H9 (cell line): ENCODE data around the gene TLE5. TPM values are rescaled to one million over a fixed set of nuclear protein-coding genes. Genes with fewer than 3 reads are reported as not detected.
A peak's percentile ranks its signal among the peaks of the same experiment; 100 is the strongest.

ENCODE experiments used
- DNase-seq: peaks from one replicate; pipeline ENCODE4 v3.0.0-alpha.2; 2017
- H2AFZ ChIP-seq: one replicate; pipeline ENCODE4 v1.6.1; 2013; ENCODE audit warnings: mild to moderate bottlenecking, low read length, control low read depth, moderate library complexity
- H2AK5ac ChIP-seq: 2 replicates; pipeline ENCODE4 v1.6.1; 2013; ENCODE audit warnings: low read length, control low read depth, mixed read lengths; ENCODE audit not compliant: insufficient read length
- H2BK120ac ChIP-seq: one replicate; pipeline ENCODE4 v1.6.1; 2013; ENCODE audit warnings: low read depth, mild to moderate bottlenecking, low read length, control low read depth, inconsistent platforms; ENCODE audit not compliant: poor library complexity, severe bottlenecking
- H2BK12ac ChIP-seq: 2 replicates; pipeline ENCODE4 v1.6.1; 2013; ENCODE audit warnings: low read length, control low read depth, mixed read lengths, low read depth; ENCODE audit not compliant: insufficient read length
- H2BK15ac ChIP-seq: 2 replicates; pipeline ENCODE4 v1.6.1; 2013; ENCODE audit warnings: low read depth, low read length, control low read depth
- H2BK20ac ChIP-seq: one replicate; pipeline ENCODE4 v1.6.1; 2013; ENCODE audit warnings: low read depth, mild to moderate bottlenecking, low read length, control low read depth, inconsistent platforms; ENCODE audit not compliant: poor library complexity, severe bottlenecking
- H2BK5ac ChIP-seq: 2 replicates; pipeline ENCODE4 v1.6.1; 2013; ENCODE audit warnings: low read length, control low read depth, mixed read lengths; ENCODE audit not compliant: insufficient read length
- H3K14ac ChIP-seq: 2 replicates; pipeline ENCODE4 v1.6.1; 2013; ENCODE audit warnings: low read length, control low read depth; ENCODE audit not compliant: insufficient read depth
- H3K18ac ChIP-seq: 2 replicates; pipeline ENCODE4 v1.6.1; 2013; ENCODE audit warnings: low read depth, mild to moderate bottlenecking, mixed read lengths, low read length, control low read depth; ENCODE audit not compliant: insufficient read length
- H3K23ac ChIP-seq: 2 replicates; pipeline ENCODE4 v1.6.1; 2013; ENCODE audit warnings: low read length, control low read depth, mixed read lengths, low read depth; ENCODE audit not compliant: insufficient read length
- H3K23me2 ChIP-seq: 2 replicates; pipeline ENCODE4 v1.6.1; 2013; ENCODE audit warnings: low read depth, mild to moderate bottlenecking, mixed read lengths, low read length, control low read depth; ENCODE audit not compliant: insufficient read length, poor library complexity, severe bottlenecking
- H3K27ac ChIP-seq: 2 replicates; pipeline ENCODE4 v1.5.1; 2013; ENCODE audit warnings: low read length, control low read depth, mixed read lengths, low read depth; ENCODE audit not compliant: insufficient read length
- H3K27me3 ChIP-seq: 2 replicates; pipeline ENCODE4 v1.6.1; 2013; ENCODE audit warnings: low read length, control low read depth, inconsistent platforms; ENCODE audit not compliant: insufficient read depth
- H3K4ac ChIP-seq: 2 replicates; pipeline ENCODE4 v1.6.1; 2013; ENCODE audit warnings: low read depth, mild to moderate bottlenecking, control low read depth, inconsistent platforms, low read length, moderate library complexity
- H3K4me1 ChIP-seq: 2 replicates; pipeline ENCODE4 v1.6.1; 2013; ENCODE audit warnings: low read length, control low read depth, inconsistent platforms; ENCODE audit not compliant: insufficient read depth
- H3K4me2 ChIP-seq: 2 replicates; pipeline ENCODE4 v1.6.1; 2013; ENCODE audit warnings: low read length, control low read depth, mixed read lengths; ENCODE audit not compliant: insufficient read length, insufficient read depth
- H3K56ac ChIP-seq: 2 replicates; pipeline ENCODE4 v1.6.1; 2013; ENCODE audit warnings: low read depth, mild to moderate bottlenecking, mixed read lengths, low read length, control low read depth; ENCODE audit not compliant: insufficient read length
- H3K79me1 ChIP-seq: 2 replicates; pipeline ENCODE4 v1.6.1; 2013; ENCODE audit warnings: low read depth, mild to moderate bottlenecking, moderate library complexity, low read length, control low read depth, inconsistent platforms; ENCODE audit not compliant: insufficient read depth, poor library complexity, severe bottlenecking
- H3K79me2 ChIP-seq: 2 replicates; pipeline ENCODE4 v1.6.1; 2013; ENCODE audit warnings: low read length, control low read depth, inconsistent platforms; ENCODE audit not compliant: insufficient read depth
- H3K9ac ChIP-seq: 2 replicates; pipeline ENCODE4 v1.6.1; 2013; ENCODE audit warnings: low read length, control low read depth, mixed read lengths; ENCODE audit not compliant: insufficient read length; ENCODE audit errors: extremely low read depth
- H3K9me3 ChIP-seq: one replicate; pipeline ENCODE4 v1.6.1; 2013; ENCODE audit warnings: low read depth, low read length, inconsistent platforms; ENCODE audit not compliant: control insufficient read depth
- H3T11ph ChIP-seq: one replicate; pipeline ENCODE4 v1.6.1; 2013; ENCODE audit warnings: mild to moderate bottlenecking, low read length, control low read depth, inconsistent platforms
- H4K20me1 ChIP-seq: one replicate; pipeline ENCODE4 v1.6.1; 2013; ENCODE audit not compliant: control insufficient read depth, insufficient read length, insufficient read depth
- H4K5ac ChIP-seq: 2 replicates; pipeline ENCODE4 v1.6.1; 2013; ENCODE audit warnings: low read depth, mild to moderate bottlenecking, mixed read lengths, low read length, control low read depth; ENCODE audit not compliant: insufficient read length
- H4K8ac ChIP-seq: replicated peaks from 2 replicates; pipeline ENCODE4 v1.6.1; 2013; ENCODE audit warnings: low read length, control low read depth, mixed read lengths, low read depth; ENCODE audit not compliant: insufficient read length
- H4K91ac ChIP-seq: 2 replicates; pipeline ENCODE4 v1.6.1; 2013; ENCODE audit warnings: low read depth, mild to moderate bottlenecking, moderate library complexity, mixed read lengths, low read length, control low read depth; ENCODE audit not compliant: insufficient read length
- H3K27ac Mint-ChIP-seq, 3 experiments: 2 replicates in 2 of 3; 3 replicates in 1 of 3; pipeline ENCODE4 v1.8.0; 2020 to 2021; ENCODE audit warnings: mixed read lengths in 3 of 3, mild to moderate bottlenecking in 1 of 3, moderate library complexity in 1 of 3
- H3K27me3 Mint-ChIP-seq: 2 replicates; pipeline ENCODE4 v1.8.0; 2021; ENCODE audit warnings: low read depth, mild to moderate bottlenecking, moderate library complexity, mixed read lengths
- H3K36me3 Mint-ChIP-seq, 3 experiments: 2 replicates in 2 of 3; 3 replicates in 1 of 3; pipeline ENCODE4 v1.8.0; 2020 to 2021; ENCODE audit warnings: low read depth in 3 of 3, mixed read lengths in 3 of 3; ENCODE audit not compliant: insufficient read depth in 1 of 3
- H3K4me1 Mint-ChIP-seq, 2 experiments: 2 replicates each; pipeline ENCODE4 v1.8.0; 2020; ENCODE audit warnings: mixed read lengths in 2 of 2
- H3K4me3 Mint-ChIP-seq, 2 experiments: 2 replicates in 1 of 2; 3 replicates in 1 of 2; pipeline ENCODE4 v1.8.0; 2020 to 2021; ENCODE audit warnings: mild to moderate bottlenecking in 2 of 2, mixed read lengths in 2 of 2, moderate library complexity in 1 of 2
- H3K9me3 Mint-ChIP-seq, 2 experiments: 2 replicates in 1 of 2; 3 replicates in 1 of 2; pipeline ENCODE4 v1.8.0; 2020; ENCODE audit warnings: mild to moderate bottlenecking in 2 of 2, mixed read lengths in 2 of 2, moderate library complexity in 1 of 2
- WGBS: extraction: QIAGEN DNeasy Blood & Tissue Kit; methylation state at CpG from one replicate; pipeline ENCODE4 v1.1.7; 2013; ENCODE audit warnings: missing lambda C conversion rate, low lambda C conversion rate, mixed read lengths; ENCODE audit not compliant: insufficient read length; ENCODE audit errors: extremely low coverage; 5-methylcytosine and 5-hydroxymethylcytosine counted together
- total RNA-seq: library from RNA; stranded (reverse); gene quantifications from 2 replicates; pipeline ENCODE4 v1.2.1, GENCODE V29; 2021
- TF ChIP-seq, protein P1 (sequence below): fragments of 200-600 bp; sonication (generic); conservative IDR thresholded peaks from 3 replicates; pipeline ENCODE4 v1.8.0; 2021; ENCODE audit warnings: antibody characterized with exemption, mild to moderate bottlenecking

Gene TLE5
- total RNA-seq, 1 experiment from 2014 or later, result 221 TPM

DNA sequence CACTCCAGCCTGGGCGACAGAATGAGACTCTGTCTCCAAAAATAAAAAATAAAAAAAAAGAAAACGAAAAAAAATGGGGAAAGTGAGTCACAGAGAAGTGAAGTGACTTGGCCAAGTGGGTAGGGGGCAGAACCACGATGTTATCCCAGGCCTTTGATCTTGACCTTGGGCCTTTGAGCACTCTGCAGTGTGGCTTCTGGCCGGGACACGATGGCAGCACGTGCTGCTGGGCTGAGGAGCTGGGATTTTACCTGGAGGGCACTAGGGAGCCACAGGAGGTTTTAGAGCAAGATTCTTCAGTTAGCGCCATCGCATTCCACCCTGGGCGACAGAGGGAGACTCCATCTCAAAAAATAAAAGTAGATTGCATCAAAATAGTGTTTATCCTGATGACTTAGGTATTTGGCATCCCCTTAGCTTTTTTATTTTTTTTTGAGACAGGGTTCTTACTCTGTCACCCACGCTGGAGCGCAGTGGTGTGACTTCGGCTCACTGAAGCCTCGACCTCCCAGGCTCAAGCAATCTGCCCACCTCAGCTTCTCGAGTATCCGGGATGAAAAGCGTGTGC is 4.3 kb upstream of the TLE5 start:
- Histone ChIP-seq H4K20me1 (no peaks in the 10 kb centered on the region), H3T11ph (no peak overlapping the region), H3K23ac (no peak overlapping the region), H3K23me2 (no peaks in the 10 kb centered on the region), H4K91ac (no peak overlapping the region), H3K79me2 (no peaks in the 10 kb centered on the region), H3K14ac (no peak overlapping the region), H3K27me3 (no peaks in the 10 kb centered on the region), H2BK12ac (no peak overlapping the region), H2AK5ac (no peak overlapping the region), H2BK120ac (no peak overlapping the region), H3K56ac (no peak overlapping the region), H3K4me2 (no peak overlapping the region), H3K4ac (no peak overlapping the region), H2BK5ac (no peak overlapping the region), H4K5ac (no peak overlapping the region), H3K27ac (no peak overlapping the region), H3K79me1 (no peaks in the 10 kb centered on the region), H4K8ac (no peak overlapping the region), H3K9me3 (no peaks in the 10 kb centered on the region), H2BK20ac (no peak overlapping the region), H2BK15ac (no peak overlapping the region), H2AFZ (no peak overlapping the region), H3K18ac (no peak overlapping the region), H3K9ac (no peak overlapping the region), H3K4me1 (no peaks in the 10 kb centered on the region)
- Mint-ChIP-seq H3K27me3 (peaks cover 3% of the 10 kb centered on the region), H3K36me3 (no peaks in the 10 kb centered on the region), H3K9me3 (no peaks in the 10 kb centered on the region), H3K4me3 (peak overlapping the region in 1 of 2 experiments; percentile 17; a peak in 1 of 5 replicates), H3K4me1 (peaks cover 2 to 8% of the 10 kb centered on the region in 2 experiments; a peak in 3 of 4 replicates), H3K27ac (no peak overlapping the region)
- TF ChIP-seq, protein P1, sequence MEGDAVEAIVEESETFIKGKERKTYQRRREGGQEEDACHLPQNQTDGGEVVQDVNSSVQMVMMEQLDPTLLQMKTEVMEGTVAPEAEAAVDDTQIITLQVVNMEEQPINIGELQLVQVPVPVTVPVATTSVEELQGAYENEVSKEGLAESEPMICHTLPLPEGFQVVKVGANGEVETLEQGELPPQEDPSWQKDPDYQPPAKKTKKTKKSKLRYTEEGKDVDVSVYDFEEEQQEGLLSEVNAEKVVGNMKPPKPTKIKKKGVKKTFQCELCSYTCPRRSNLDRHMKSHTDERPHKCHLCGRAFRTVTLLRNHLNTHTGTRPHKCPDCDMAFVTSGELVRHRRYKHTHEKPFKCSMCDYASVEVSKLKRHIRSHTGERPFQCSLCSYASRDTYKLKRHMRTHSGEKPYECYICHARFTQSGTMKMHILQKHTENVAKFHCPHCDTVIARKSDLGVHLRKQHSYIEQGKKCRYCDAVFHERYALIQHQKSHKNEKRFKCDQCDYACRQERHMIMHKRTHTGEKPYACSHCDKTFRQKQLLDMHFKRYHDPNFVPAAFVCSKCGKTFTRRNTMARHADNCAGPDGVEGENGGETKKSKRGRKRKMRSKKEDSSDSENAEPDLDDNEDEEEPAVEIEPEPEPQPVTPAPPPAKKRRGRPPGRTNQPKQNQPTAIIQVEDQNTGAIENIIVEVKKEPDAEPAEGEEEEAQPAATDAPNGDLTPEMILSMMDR, result no peak
- DNase-seq, result no peak
- no CpG with 5 or more reads among the region's 16 CpGs for WGBS
